IPS-18c (cell line): ENCODE results near the gene LEAP2.

ENCODE experiments used
- H3K4me3 ChIP-seq: 2 replicates; pipeline ENCODE4 v1.7.0; 2013; ENCODE audit warnings: low read depth, mild to moderate bottlenecking, low read length, moderate library complexity; ENCODE audit not compliant: insufficient read depth
- H3K9me3 ChIP-seq: one replicate; pipeline ENCODE4 v1.6.1; 2013; ENCODE audit warnings: mild to moderate bottlenecking, low read length, moderate library complexity; ENCODE audit not compliant: control insufficient read depth, insufficient read depth

LEAP2 gene

GRCh38 chr5:132867046-132867451, 6.4 kb upstream of the LEAP2 start:
- H3K4me3 ChIP-seq: peak overlapping the region; percentile 92
- no peaks in the 10 kb centered on the region for H3K9me3 ChIP-seq

GRCh38 chr5:132868754-132869153, 4.7 kb upstream of the LEAP2 start:
- Histone ChIP-seq H3K9me3 (no peaks in the 10 kb centered on the region), H3K4me3 (no peak overlapping the region)

- Histone ChIP-seq H3K9me3 (no peaks in the 10 kb centered on the region), H3K4me3 (no peak overlapping the region)
Measured at GRCh38 chr5:132870801-132871200, 2.7 kb upstream of the LEAP2 start.

DNA sequence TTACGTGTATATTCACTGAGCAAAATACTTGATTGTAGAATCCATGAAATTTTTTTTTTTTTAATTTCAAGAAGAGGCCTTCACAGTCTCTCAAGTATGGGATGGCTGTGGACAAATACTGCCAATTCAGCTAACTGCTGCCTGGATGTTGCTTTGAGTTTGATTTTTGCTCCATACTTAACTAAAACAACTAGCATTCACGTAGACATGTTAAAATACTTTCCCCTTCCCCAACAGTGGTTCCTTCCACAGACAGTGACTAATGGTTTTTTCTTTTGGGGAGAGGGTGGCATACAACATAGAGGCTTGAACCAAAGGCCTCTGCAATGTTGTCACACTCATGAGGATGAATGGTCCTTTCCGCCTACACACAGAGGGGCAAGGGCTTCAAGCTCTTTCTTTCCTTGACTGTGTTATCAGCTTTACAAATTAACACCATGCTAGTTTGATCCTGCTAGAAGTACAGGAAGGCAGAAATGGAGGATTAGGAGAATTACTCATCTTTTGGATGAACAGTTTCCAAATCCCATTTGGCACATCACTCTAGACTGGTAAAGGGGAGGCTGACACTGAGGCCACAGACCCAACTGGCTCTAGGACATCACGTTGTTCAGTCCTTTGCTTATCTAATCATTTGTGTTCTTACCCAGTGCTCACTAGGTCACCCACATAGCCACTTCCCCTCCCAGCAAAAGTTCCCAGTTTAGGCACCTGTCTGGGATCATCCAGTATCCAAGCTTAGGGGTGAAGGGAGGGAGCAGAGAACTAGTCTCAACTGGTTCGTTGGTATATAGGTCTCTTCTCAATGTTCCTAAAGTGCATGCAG, 1.8 kb upstream of the LEAP2 start:
- no peak overlapping the region for H3K4me3 ChIP-seq
- no peaks in the 10 kb centered on the region for H3K9me3 ChIP-seq

- Histone ChIP-seq H3K9me3 (no peaks in the 10 kb centered on the region), H3K4me3 (no peak overlapping the region)
Measured at GRCh38 chr5:132872788-132873118, 715 bp upstream of the LEAP2 start.

DNA sequence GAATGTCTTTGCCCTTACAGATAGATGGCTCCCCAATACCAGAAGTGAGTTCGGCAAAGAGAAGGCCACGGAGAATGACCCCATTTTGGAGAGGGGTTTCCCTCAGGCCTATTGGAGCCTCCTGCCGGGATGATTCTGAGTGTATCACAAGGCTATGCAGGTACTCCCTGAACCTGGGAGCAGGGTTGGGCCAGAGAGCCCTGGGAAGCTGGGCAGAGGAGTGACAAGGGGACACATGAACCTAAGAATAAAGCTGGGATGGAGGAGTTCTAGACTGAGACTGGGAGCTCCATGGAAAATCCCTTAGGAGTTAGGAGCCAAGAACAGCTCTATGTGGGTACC, 433 bp downstream of the LEAP2 start:
- H3K4me3 ChIP-seq: no peak overlapping the region

DNA sequence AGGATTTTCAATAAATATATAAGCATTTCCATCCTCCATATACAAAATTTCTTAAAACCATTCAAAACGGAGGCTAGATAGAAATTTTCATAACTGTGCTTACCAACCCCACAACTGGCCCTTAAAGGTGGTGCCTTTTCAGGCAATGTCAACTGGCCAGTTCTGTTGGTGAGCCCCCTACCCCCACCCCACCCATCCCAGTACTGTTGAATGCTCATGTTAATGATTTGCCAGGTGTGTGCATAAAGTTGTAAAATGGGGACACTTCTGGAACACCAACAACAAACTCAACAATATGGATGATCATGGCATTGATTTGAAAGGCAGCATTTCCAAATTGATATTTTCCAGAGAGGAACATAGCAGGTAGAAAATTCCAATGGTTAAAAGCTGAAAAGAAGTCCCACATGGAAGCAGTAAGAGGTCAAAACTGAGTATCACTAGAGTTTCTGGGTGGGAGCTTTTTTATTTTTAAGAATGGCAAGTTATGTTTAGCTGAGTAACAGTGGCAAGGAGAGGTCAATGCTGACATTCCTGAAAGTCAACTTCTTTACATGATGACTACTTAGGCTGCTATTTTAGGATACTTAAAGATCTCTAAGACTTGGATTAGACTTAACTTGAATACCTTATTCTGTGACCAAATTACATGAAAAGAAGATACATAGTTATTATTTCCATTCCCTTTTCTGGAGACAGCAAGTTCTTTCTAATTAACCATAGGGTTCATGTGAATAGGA, 2.7 kb downstream of the LEAP2 start:
- H3K9me3 ChIP-seq: no peaks in the 10 kb centered on the region
- no peak overlapping the region for H3K4me3 ChIP-seq

More for the DNA sequence above, 433 bp downstream of the LEAP2 start:
- no peaks in the 10 kb centered on the region for H3K9me3 ChIP-seq

- no peak overlapping the region for H3K4me3 ChIP-seq
Measured at GRCh38 chr5:132877466-132877865, 4.0 kb downstream of the LEAP2 start.

GRCh38 chr5:132877938-132878337, 4.5 kb downstream of the LEAP2 start:
- H3K4me3 ChIP-seq: no peak overlapping the region
- H3K9me3 ChIP-seq: no peaks in the 10 kb centered on the region

More at GRCh38 chr5:132877466-132877865, 4.0 kb downstream of the LEAP2 start:
- H3K9me3 ChIP-seq: no peaks in the 10 kb centered on the region

GRCh38 chr5:132883261-132883834, 9.9 kb downstream of the LEAP2 start:
- Histone ChIP-seq H3K9me3 (no peaks in the 10 kb centered on the region), H3K4me3 (no peak overlapping the region)

DNA sequence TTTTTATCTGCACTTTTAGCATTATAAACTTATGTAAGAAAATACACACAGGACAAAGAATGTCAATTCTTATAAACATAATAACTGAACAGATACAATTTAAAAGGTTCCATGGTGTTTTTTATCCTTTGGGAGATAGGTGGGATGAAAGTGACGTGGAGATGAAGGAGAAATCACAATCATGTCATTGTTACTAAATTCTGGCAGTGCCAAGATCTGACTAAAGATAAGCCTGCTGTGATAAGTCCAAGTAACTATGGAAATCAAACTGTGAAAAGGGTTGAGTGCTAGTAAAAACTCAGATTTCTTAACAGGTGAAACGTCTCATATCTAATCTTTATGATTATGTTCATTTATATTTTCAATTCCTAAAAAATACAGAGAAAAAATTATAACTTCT, 11.1 kb downstream of the LEAP2 start:
- Histone ChIP-seq H3K4me3 (no peak overlapping the region), H3K9me3 (no peaks in the 10 kb centered on the region)

DNA sequence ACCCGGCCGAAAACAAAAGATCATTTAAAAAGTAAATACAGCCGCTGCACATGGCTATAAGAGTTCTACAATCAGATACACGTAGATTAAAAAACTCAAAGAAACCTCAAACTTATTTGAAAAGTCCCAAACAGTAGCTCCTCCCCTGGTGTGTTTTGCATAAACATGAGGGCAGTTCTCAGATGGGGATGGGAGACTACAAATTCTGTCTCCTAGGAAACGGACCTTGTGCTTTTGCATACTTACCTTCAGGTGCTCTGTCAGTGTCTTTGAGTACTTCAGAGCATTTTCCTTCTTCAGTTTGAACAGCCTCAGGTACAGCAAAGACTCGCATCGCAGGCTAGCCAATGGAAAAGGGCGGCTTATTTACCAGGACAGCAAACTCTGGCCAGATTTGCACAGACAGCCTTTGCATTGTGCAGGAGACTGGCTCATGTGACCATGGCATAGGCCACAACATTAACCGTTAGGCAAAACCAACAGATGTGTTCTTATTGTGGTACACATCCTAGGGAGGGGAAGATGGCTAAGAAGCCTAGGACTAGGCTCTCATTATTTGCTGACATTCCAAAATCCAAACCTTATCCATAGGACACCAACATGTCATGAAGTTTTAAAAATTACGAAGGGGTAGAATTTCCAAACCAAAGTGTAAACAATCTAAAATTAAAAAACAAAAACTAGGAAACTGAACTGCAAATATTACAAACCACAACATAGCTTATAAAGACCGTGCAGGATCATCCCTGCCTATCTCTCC, 12.8 kb downstream of the LEAP2 start:
- H3K9me3 ChIP-seq: no peaks in the 10 kb centered on the region
- no peak overlapping the region for H3K4me3 ChIP-seq

GRCh38 chr5:132887283-132887682, 13.8 kb downstream of the LEAP2 start:
- Histone ChIP-seq H3K4me3 (no peak overlapping the region), H3K9me3 (no peaks in the 10 kb centered on the region)

- no peak overlapping the region for H3K4me3 ChIP-seq
- H3K9me3 ChIP-seq: no peaks in the 10 kb centered on the region
Measured at GRCh38 chr5:132889501-132889900, 16.0 kb downstream of the LEAP2 start.

DNA sequence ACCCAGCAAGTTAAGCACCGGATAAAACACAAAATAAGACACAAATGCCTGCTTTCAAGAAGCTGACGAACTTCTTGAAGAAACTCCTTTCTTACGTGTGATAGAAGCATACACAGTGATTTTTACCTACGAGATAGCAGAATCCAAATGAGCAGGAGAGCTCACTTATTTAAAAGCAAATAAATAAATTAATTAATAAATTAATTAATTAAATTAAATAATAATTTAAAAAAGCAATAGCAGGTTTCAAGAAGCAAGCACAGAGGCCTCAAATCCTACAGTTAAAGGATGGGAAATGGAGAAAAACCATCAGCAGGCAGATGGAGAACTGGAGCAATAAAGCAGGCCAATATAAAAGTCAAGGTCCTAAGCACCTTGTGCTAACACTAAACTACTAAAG, 17.3 kb downstream of the LEAP2 start:
- Histone ChIP-seq H3K9me3 (no peaks in the 10 kb centered on the region), H3K4me3 (no peak overlapping the region)

- no peaks in the 10 kb centered on the region for H3K9me3 ChIP-seq
- no peak overlapping the region for H3K4me3 ChIP-seq
Measured at GRCh38 chr5:132895719-132896305, 22.3 kb downstream of the LEAP2 start.

DNA sequence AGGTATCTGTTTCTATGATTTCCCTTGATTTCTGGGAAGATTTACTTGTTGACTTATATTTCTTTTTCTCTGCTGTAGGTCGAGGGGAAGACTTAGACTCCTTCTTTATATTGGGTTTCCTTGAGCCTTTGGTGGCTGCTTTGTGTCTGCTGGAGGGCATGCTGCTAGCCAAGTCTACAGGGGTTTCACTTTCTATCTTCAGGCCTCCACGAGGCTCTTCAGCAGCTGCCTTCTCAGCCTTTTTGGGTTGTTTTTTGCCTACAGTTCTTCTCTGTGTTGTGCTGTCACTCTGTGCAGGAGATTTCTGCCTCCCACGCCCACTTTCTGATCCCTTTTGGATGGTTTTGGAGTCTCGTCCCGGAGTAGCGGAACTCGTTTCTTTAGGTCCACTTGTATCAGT, 23.2 kb downstream of the LEAP2 start:
- Histone ChIP-seq H3K9me3 (no peaks in the 10 kb centered on the region), H3K4me3 (no peak overlapping the region)
